PC-9 (cell line): ENCODE measurements around the gene DAPK2. TPM values are rescaled to one million over a fixed set of nuclear protein-coding genes. Genes with fewer than 3 reads are reported as not detected.

Experiments used
- BruUV-seq: library from RNA; stranded (reverse); fragments of 400-500 nt; replicated peaks from 2 replicates; lab custom pipeline; 2021; lab: Mats Ljungman, UMichigan
- CTCF ChIA-PET: fragments of 300-600 bp; sonication (Branson Sonifier 250); formaldehyde crosslinking; loops from one replicate; lab custom pipeline; 2022; ENCODE audit warnings: antibody characterized with exemption; lab: Charles Lee
- POLR2A ChIA-PET: fragments of 300-600 bp; sonication (Branson Sonifier 250); formaldehyde crosslinking; loops from one replicate; lab custom pipeline; 2022; ENCODE audit warnings: antibody characterized with exemption; ENCODE audit not compliant: unreplicated experiment; lab: Charles Lee
- DNase-seq, 2 experiments: peaks; one replicate each; pipeline versions ENCODE4 v3.0.0 to v3.0.0-alpha.2; 2015 to 2022; ENCODE audit warnings: mixed read lengths in 1 of 2
- H2AFZ ChIP-seq: fragments of 200-600 bp; sonication (generic); 2 replicates; pipeline ENCODE4 v1.8.1; 2017; ENCODE audit warnings: antibody characterized with exemption
- H3F3A ChIP-seq: fragments of 200-600 bp; sonication (generic); 2 replicates; pipeline ENCODE4 v1.8.1; 2017; ENCODE audit warnings: antibody characterized with exemption, mild to moderate bottlenecking, low read depth; ENCODE audit not compliant: insufficient read depth
- H3K27ac ChIP-seq: fragments of 200-600 bp; sonication (generic); 2 replicates; pipeline ENCODE4 v1.6.1; 2016; ENCODE audit warnings: mixed run types
- H3K27me3 ChIP-seq: fragments of 200-600 bp; sonication (generic); 2 replicates; pipeline ENCODE4 v1.6.1; 2016; ENCODE audit warnings: low read depth, mixed run types; ENCODE audit not compliant: insufficient read depth
- H3K36me3 ChIP-seq: fragments of 200-600 bp; sonication (generic); 2 replicates; pipeline ENCODE4 v1.6.1; 2016; ENCODE audit warnings: low read depth, mixed run types
- H3K4me1 ChIP-seq: fragments of 200-600 bp; sonication (generic); replicated peaks from 2 replicates; pipeline ENCODE4 v1.6.1; 2016; ENCODE audit warnings: mixed run types; ENCODE audit not compliant: insufficient read depth
- H3K4me2 ChIP-seq: fragments of 200-600 bp; sonication (generic); 2 replicates; pipeline ENCODE4 v1.6.1; 2017; ENCODE audit warnings: mixed run types
- H3K4me3 ChIP-seq: fragments of 200-600 bp; sonication (generic); 2 replicates; pipeline ENCODE4 v1.6.1; 2016; ENCODE audit warnings: mixed run types
- H3K79me2 ChIP-seq: fragments of 200-600 bp; sonication (generic); 2 replicates; pipeline ENCODE4 v1.6.1; 2017; ENCODE audit warnings: low read depth, mixed run types
- H3K9me2 ChIP-seq: fragments of 200-600 bp; sonication (generic); 2 replicates; pipeline ENCODE4 v1.8.1; 2017; ENCODE audit warnings: mild to moderate bottlenecking; ENCODE audit not compliant: insufficient read depth
- H3K9me3 ChIP-seq: fragments of 200-600 bp; sonication (generic); 2 replicates; pipeline ENCODE4 v1.8.1; 2016; ENCODE audit warnings: low read depth; ENCODE audit not compliant: insufficient read depth
- H4K20me1 ChIP-seq: fragments of 200-600 bp; sonication (generic); 2 replicates; pipeline ENCODE4 v1.8.1; 2017; ENCODE audit not compliant: insufficient read depth
- CTCF ChIP-seq: fragments of 200-600 bp; sonication (generic); conservative IDR thresholded peaks from 2 replicates; pipeline ENCODE4 v1.6.1; 2017; ENCODE audit warnings: mixed run types, antibody characterized with exemption, mild to moderate bottlenecking, moderate library complexity
- EZH2 ChIP-seq: fragments of 200-600 bp; sonication (generic); IDR thresholded peaks from 2 replicates; pipeline ENCODE4 v1.8.0; 2017; ENCODE audit warnings: antibody characterized with exemption, low read depth
- intact Hi-C: fragments of 100-400 bp; cut with micrococcal nuclease; formaldehyde crosslinking; loops from one replicate; pipeline ENCODE4 v1.10.0; 2022; ENCODE audit not compliant: unreplicated experiment
- total RNA-seq: library from RNA; stranded (reverse); gene quantifications from 2 replicates; pipeline ENCODE4 v1.2.3, GENCODE V29; 2021

DAPK2 gene
- total RNA-seq, 1 experiment from 2014 or later: 11.0 TPM

GRCh38 chr15:63888146-63888545 is 158.1 kb downstream of the DAPK2 start:
- H3K27me3 ChIP-seq: no peaks in the 10 kb centered on the region
- no peak for TF ChIP-seq EZH2
- TF ChIP-seq CTCF: no peak
- H3K9me2 ChIP-seq: no peaks in the 10 kb centered on the region
- no peak overlapping the region for H3K4me3 ChIP-seq
- H3K79me2 ChIP-seq: no peaks in the 10 kb centered on the region
- H3K4me1 ChIP-seq: no peaks in the 10 kb centered on the region
- H2AFZ ChIP-seq: no peak overlapping the region
- POLR2A ChIA-PET: no interaction called here
- H3K9me3 ChIP-seq: no peaks in the 10 kb centered on the region
- no peak overlapping the region for H3K4me2 ChIP-seq
- no peak overlapping the region for H3K27ac ChIP-seq
- H3K36me3 ChIP-seq: no peaks in the 10 kb centered on the region
- no peaks in the 10 kb centered on the region for H3F3A ChIP-seq
- CTCF ChIA-PET: interaction anchor here (0.5 kb wide), 1 partner anchor 424 kb away, joined by 9 read pairs; no protein-coding TSS in a partner anchor
- BruUV-seq: no TSS peak
- intact Hi-C loops: no loop called here
- DNase-seq: no peak
- no peaks in the 10 kb centered on the region for H4K20me1 ChIP-seq

GRCh38 chr15:63887630-63888029 is 158.7 kb downstream of the DAPK2 start:
- H3K27ac ChIP-seq: no peak overlapping the region
- H3F3A ChIP-seq: no peaks in the 10 kb centered on the region
- ChIA-PET CTCF (no interaction called here), POLR2A (no interaction called here)
- no peaks in the 10 kb centered on the region for H3K4me1 ChIP-seq
- intact Hi-C loops: no loop called here
- H2AFZ ChIP-seq: no peak overlapping the region
- no peaks in the 10 kb centered on the region for H3K36me3 ChIP-seq
- no peak overlapping the region for H3K4me2 ChIP-seq
- H4K20me1 ChIP-seq: no peaks in the 10 kb centered on the region
- TF ChIP-seq CTCF (no peak), EZH2 (no peak)
- DNase-seq: no peak
- no peaks in the 10 kb centered on the region for H3K9me2 ChIP-seq
- BruUV-seq: no TSS peak
- H3K4me3 ChIP-seq: no peak overlapping the region
- H3K79me2 ChIP-seq: no peaks in the 10 kb centered on the region
- H3K27me3 ChIP-seq: no peaks in the 10 kb centered on the region
- no peaks in the 10 kb centered on the region for H3K9me3 ChIP-seq

- Histone ChIP-seq H3K36me3 (no peaks in the 10 kb centered on the region), H3K9me2 (no peaks in the 10 kb centered on the region), H3K4me1 (no peaks in the 10 kb centered on the region), H3K27me3 (no peaks in the 10 kb centered on the region), H3K27ac (no peak overlapping the region), H3K9me3 (no peaks in the 10 kb centered on the region), H3K4me3 (no peak overlapping the region), H2AFZ (no peak overlapping the region), H4K20me1 (no peaks in the 10 kb centered on the region), H3K79me2 (no peaks in the 10 kb centered on the region), H3F3A (no peaks in the 10 kb centered on the region), H3K4me2 (no peak overlapping the region)
- intact Hi-C loops: no loop called here
- DNase-seq: no peak
- ChIA-PET POLR2A (no interaction called here), CTCF (interaction anchor here (0.7 kb wide), 1 partner anchor 9 kb away, joined by 3 read pairs; no protein-coding TSS in a partner anchor)
- no peak for TF ChIP-seq CTCF
- TF ChIP-seq EZH2: no peak
- BruUV-seq: no TSS peak
Observed at GRCh38 chr15:63884953-63885352, 161.3 kb downstream of the DAPK2 start.
